H1 (cell line): Measurements from ENCODE around the gene KCNS3. TPM values are rescaled to one million over a fixed set of nuclear protein-coding genes. Genes with fewer than 3 reads are reported as not detected.

Experiments used
- CTCF ChIA-PET: fragments of 300-600 bp; sonication (Branson Sonifier 250); formaldehyde crosslinking; loops from one replicate; lab custom pipeline; 2021; ENCODE audit not compliant: partially characterized antibody; lab: Charles Lee
- POLR2A ChIA-PET: fragments of 300-600 bp; sonication (Branson Sonifier 250); formaldehyde crosslinking; loops from one replicate; lab custom pipeline; 2021; ENCODE audit warnings: inconsistent platforms; ENCODE audit not compliant: partially characterized antibody; lab: Charles Lee
- DNase-seq, 2 experiments: peaks; one replicate each; pipeline versions ENCODE4 v3.0.0 to v3.0.0-alpha.2; 2010 to 2022; ENCODE audit warnings: low spot score in 2 of 2, low read depth in 1 of 2, mixed read lengths in 1 of 2
- FAIRE-seq: peaks from 2 replicates; lab custom pipeline; 2011; peaks lifted over from hg19 to GRCh38; lab: Jason Lieb, UNC
- H2AFZ ChIP-seq: 2 replicates; pipeline ENCODE4 v1.8.1; 2012; ENCODE audit warnings: low read length, inconsistent platforms
- H2AK5ac ChIP-seq: 2 replicates; pipeline ENCODE4 v1.6.1; 2013; ENCODE audit warnings: low read depth, low read length
- H2BK120ac ChIP-seq: replicated peaks from 2 replicates; pipeline ENCODE3; 2013; ENCODE audit warnings: low read depth, low read length, inconsistent platforms
- H2BK12ac ChIP-seq: 2 replicates; pipeline ENCODE4 v1.6.1; 2013; ENCODE audit warnings: low read depth, low read length
- H2BK15ac ChIP-seq: 2 replicates; pipeline ENCODE4 v1.6.1; 2013; ENCODE audit warnings: low read length
- H2BK20ac ChIP-seq: 2 replicates; pipeline ENCODE4 v1.6.1; 2013; ENCODE audit warnings: low read length
- H2BK5ac ChIP-seq: 2 replicates; pipeline ENCODE4 v1.6.1; 2013; ENCODE audit warnings: low read depth, low read length
- H3K14ac ChIP-seq: 2 replicates; pipeline ENCODE4 v1.6.1; 2013; ENCODE audit warnings: inconsistent platforms; ENCODE audit not compliant: insufficient read length
- H3K18ac ChIP-seq: 2 replicates; pipeline ENCODE4 v1.6.1; 2013; ENCODE audit warnings: low read length; ENCODE audit errors: extremely low read depth
- H3K23ac ChIP-seq: 2 replicates; pipeline ENCODE4 v1.6.1; 2013; ENCODE audit warnings: inconsistent platforms; ENCODE audit not compliant: insufficient read length
- H3K23me2 ChIP-seq: 2 replicates; pipeline ENCODE4 v1.6.1; 2013; ENCODE audit warnings: low read depth, low read length
- H3K27ac ChIP-seq: 2 replicates; pipeline ENCODE4 v1.6.1; 2011; ENCODE audit warnings: low read depth, low read length, inconsistent platforms
- H3K27me3 ChIP-seq, 4 experiments: replicated peaks in 1 of 4; 1 replicate in 1 of 4; 2 replicates in 3 of 4; pipeline versions ENCODE4 v1.6.1 to v1.8.1; 2011 to 2013; ENCODE audit warnings: low read length in 3 of 4, mild to moderate bottlenecking in 3 of 4, inconsistent platforms in 2 of 4, mixed read lengths in 2 of 4, moderate library complexity in 1 of 4; ENCODE audit not compliant: control insufficient read depth in 3 of 4, insufficient read depth in 3 of 4; ENCODE audit errors: extremely low read depth in 1 of 4
- H3K36me3 ChIP-seq, 4 experiments: 2 replicates each; pipeline versions ENCODE4 v1.6.1 to v1.8.1; 2011 to 2013; ENCODE audit warnings: mild to moderate bottlenecking in 4 of 4, low read length in 3 of 4, moderate library complexity in 2 of 4, control low read depth in 1 of 4, inconsistent platforms in 1 of 4; ENCODE audit not compliant: insufficient read depth in 4 of 4, control insufficient read depth in 2 of 4
- H3K4ac ChIP-seq: replicated peaks from 2 replicates; pipeline ENCODE3; 2013; ENCODE audit warnings: low read length, low read depth, mixed read lengths, inconsistent platforms; ENCODE audit not compliant: insufficient read length
- H3K4me1 ChIP-seq, 4 experiments: replicated peaks in 1 of 4; 1 replicate in 1 of 4; 2 replicates in 3 of 4; pipeline versions ENCODE4 v1.6.1 to v1.8.1; 2011 to 2013; ENCODE audit warnings: low read length in 3 of 4, inconsistent platforms in 2 of 4, mixed read lengths in 1 of 4; ENCODE audit not compliant: insufficient read depth in 4 of 4, control insufficient read depth in 3 of 4
- H3K4me2 ChIP-seq, 2 experiments: 2 replicates each; pipeline versions ENCODE4 v1.6.1 to v1.8.1; 2011 to 2013; ENCODE audit warnings: low read depth in 2 of 2, low read length in 2 of 2, control low read depth in 1 of 2, inconsistent platforms in 1 of 2, mild to moderate bottlenecking in 1 of 2; ENCODE audit not compliant: insufficient read depth in 1 of 2
- H3K4me3 ChIP-seq, 4 experiments: fragments of 200-600, 300-600 bp in 1 of 4; sonication (generic), shearing (Covaris generic), sonication (Bioruptor Twin) in 1 of 4; 2 replicates each; pipeline versions ENCODE4 v1.5.1 to v1.8.1; 2011 to 2016; ENCODE audit warnings: low read length in 4 of 4, low read depth in 3 of 4, control low read depth in 2 of 4, inconsistent platforms in 2 of 4, mild to moderate bottlenecking in 2 of 4, mixed read lengths in 1 of 4, moderate library complexity in 1 of 4; ENCODE audit not compliant: insufficient read depth in 2 of 4; ENCODE audit errors: extremely low read depth in 1 of 4
- H3K56ac ChIP-seq: replicated peaks from 2 replicates; pipeline ENCODE3; 2013; ENCODE audit warnings: low read depth, mild to moderate bottlenecking, mixed read lengths, low read length, inconsistent platforms; ENCODE audit not compliant: insufficient read length
- H3K79me1 ChIP-seq: 2 replicates; pipeline ENCODE4 v1.6.1; 2013; ENCODE audit warnings: low read depth, low read length, control low read depth
- H3K79me2 ChIP-seq, 2 experiments: 2 replicates each; pipeline versions ENCODE4 v1.6.1 to v1.8.1; 2012 to 2013; ENCODE audit warnings: low read length in 2 of 2, mild to moderate bottlenecking in 2 of 2, inconsistent platforms in 1 of 2; ENCODE audit not compliant: insufficient read depth in 2 of 2, control insufficient read depth in 1 of 2
- H3K9ac ChIP-seq, 4 experiments: replicated peaks in 1 of 4; 1 replicate in 1 of 4; 2 replicates in 3 of 4; pipeline versions ENCODE4 v1.6.1 to v1.8.1; 2011 to 2013; ENCODE audit warnings: low read depth in 3 of 4, low read length in 3 of 4, control low read depth in 2 of 4, mild to moderate bottlenecking in 2 of 4, moderate library complexity in 2 of 4, inconsistent platforms in 1 of 4; ENCODE audit errors: extremely low read depth in 1 of 4
- H3K9me3 ChIP-seq, 2 experiments: 2 replicates each; pipeline versions ENCODE4 v1.6.1 to v1.8.1; 2012 to 2013; ENCODE audit warnings: mild to moderate bottlenecking in 2 of 2, moderate library complexity in 2 of 2, control low read depth in 1 of 2, inconsistent platforms in 1 of 2, low read depth in 1 of 2, low read length in 1 of 2, mixed read lengths in 1 of 2; ENCODE audit not compliant: insufficient read depth in 2 of 2
- H4K20me1 ChIP-seq, 2 experiments: replicated peaks in 1 of 2; 2 replicates each; pipeline versions ENCODE3 to v1.8.1; 2011 to 2013; ENCODE audit warnings: inconsistent platforms in 2 of 2, low read length in 2 of 2, mild to moderate bottlenecking in 1 of 2; ENCODE audit not compliant: insufficient read depth in 2 of 2, control insufficient read depth in 1 of 2
- H4K5ac ChIP-seq: 2 replicates; pipeline ENCODE4 v1.6.1; 2013; ENCODE audit warnings: low read length, low read depth, mixed read lengths, inconsistent platforms; ENCODE audit not compliant: insufficient read length
- H4K8ac ChIP-seq: 2 replicates; pipeline ENCODE4 v1.8.0; 2013; ENCODE audit warnings: mild to moderate bottlenecking, moderate library complexity, low read length, inconsistent platforms; ENCODE audit not compliant: insufficient read depth; ENCODE audit errors: extremely low read depth
- H4K91ac ChIP-seq: replicated peaks from 2 replicates; pipeline ENCODE3; 2013; ENCODE audit warnings: low read length, mixed read lengths, inconsistent platforms; ENCODE audit not compliant: insufficient read length
- BCL11A ChIP-seq, 2 experiments: IDR thresholded peaks; one replicate each; pipeline ENCODE4 v1.6.1; 2011; ENCODE audit warnings: low read depth in 2 of 2, low read length in 2 of 2, mild to moderate bottlenecking in 2 of 2
- CBX8 ChIP-seq: fragments of 300-800, 300-1000 bp; sonication (generic); IDR thresholded peaks from 2 replicates; pipeline ENCODE4 v1.7.1; 2016; ENCODE audit warnings: low read depth, low read length, borderline replicate concordance
- EGR1 ChIP-seq: IDR thresholded peaks from 2 replicates; pipeline ENCODE4 v1.6.1; 2011; ENCODE audit warnings: low read depth, low read length, borderline replicate concordance
- MAFK ChIP-seq: IDR thresholded peaks from 2 replicates; pipeline ENCODE4 v1.6.1; 2012; ENCODE audit warnings: low read depth, mild to moderate bottlenecking, improper control_type of control experiment, low read length
- SRF ChIP-seq: IDR thresholded peaks from 2 replicates; pipeline ENCODE4 v1.6.1; 2011; ENCODE audit warnings: mild to moderate bottlenecking, low read depth, low read length, moderate library complexity
- WGBS, 2 experiments: shearing (Covaris generic) in 1 of 2; methylation state at CpG; one replicate each; pipeline versions ENCODE4 v1.1.6 to v1.1.7; 2013 to 2015; ENCODE audit warnings: low lambda C conversion rate in 2 of 2, mixed read lengths in 2 of 2, inconsistent platforms in 1 of 2, low coverage in 1 of 2, missing lambda C conversion rate in 1 of 2; ENCODE audit not compliant: insufficient replicate concordance in 2 of 2, insufficient coverage in 1 of 2, insufficient read length in 1 of 2; ENCODE audit errors: extremely low coverage in 1 of 2, missing lambda C conversion rate in 1 of 2; 5-methylcytosine and 5-hydroxymethylcytosine counted together
- polyA plus RNA-seq, 7 experiments: library from polyadenylated mRNA; depleted of rRNA in 3 of 7; stranded (reverse) in 5 of 7; unstranded in 2 of 7; fragments of >200 nt in 5 of 7; fragments of 200-250 nt in 2 of 7; gene quantifications; 1 replicate in 5 of 7; 2 replicates in 1 of 7; 4 replicates in 1 of 7; pipeline versions ENCODE4 v1.2.1 to v1.2.3, GENCODE V29; 2011 to 2013; ENCODE audit warnings: missing spikeins in 2 of 7, mixed read lengths in 2 of 7
- total RNA-seq: library from RNA; stranded (reverse); fragmentation: NEBNext Ultra II Directional; extraction: Animal tissue kit (Norgen Biotek cat#: 25700); gene quantifications from 2 replicates; pipeline ENCODE4 v1.2.1, GENCODE V29; 2021

KCNS3 gene
- total and polyA plus RNA-seq, 2 of the 8 experiments (the other 6 are each of a cell fraction or from before 2014, with no cell fraction given) = 22.7 to 23.0 TPM

GRCh38 chr2:17962876-17963275, 84.4 kb downstream of the KCNS3 start:
- Histone ChIP-seq H3K79me2 (no peaks in the 10 kb centered on the region), H3K27ac (no peak overlapping the region), H3K23ac (no peak overlapping the region), H3K56ac (no peak overlapping the region), H2BK15ac (no peak overlapping the region), H2AFZ (peak overlapping the region; percentile 88), H3K36me3 (no peaks in the 10 kb centered on the region), H3K79me1 (no peaks in the 10 kb centered on the region), H3K14ac (no peak overlapping the region), H3K18ac (0 out of 2 replicates have a peak overlapping the region, but pooled peaks have one; percentile 6), H4K20me1 (no peaks in the 10 kb centered on the region), H3K9ac (peak overlapping the region in 1 of 4 experiments; percentile 40; a peak in 1 of 7 replicates), H3K4ac (no peak overlapping the region), H4K8ac (no peak overlapping the region), H2BK5ac (no peak overlapping the region), H3K23me2 (peaks cover 2% of the 10 kb centered on the region; the same call in 1 of the 2 replicates), H2AK5ac (no peak overlapping the region), H2BK20ac (no peak overlapping the region), H2BK120ac (no peak overlapping the region), H4K5ac (no peak overlapping the region), H3K4me2 (no peak overlapping the region), H3K27me3 (no peaks in the 10 kb centered on the region), H4K91ac (no peak overlapping the region), H3K4me1 (no peaks in the 10 kb centered on the region), H2BK12ac (no peak overlapping the region), H3K4me3 (no peak overlapping the region), H3K9me3 (no peaks in the 10 kb centered on the region)
- WGBS, 2 experiments = 61% methylated on average over 2 of the region's 2 CpGs; no CpG with 5 or more reads in 1 of the 2 experiments
- no peak for TF ChIP-seq CBX8
- no peak for TF ChIP-seq BCL11A (IDR thresholded peaks at IDR 0.05; ENCODE audit: low read depth in 2 of 2, low read length in 2 of 2)
- TF ChIP-seq EGR1 = no peak
- TF ChIP-seq SRF = no peak
- peak; percentile 12; the same call in 1 of the 2 replicates for TF ChIP-seq MAFK
- CTCF ChIA-PET = no interaction called here
- DNase-seq = no peak
- POLR2A ChIA-PET = no interaction called here
- FAIRE-seq = no peak
